Neural crest cell (in vitro differentiated cells): ENCODE data around the gene TTBK1. TPM values are rescaled to one million over a fixed set of nuclear protein-coding genes. Genes with fewer than 3 reads are reported as not detected.

Experiments used
- DNase-seq: peaks from one replicate; pipeline ENCODE4 v3.0.0; 2021; ENCODE audit warnings: low read depth, mixed read lengths, low spot score
- H3K27ac Mint-ChIP-seq: one replicate; pipeline ENCODE4 v1.8.0; 2021; ENCODE audit warnings: mild to moderate bottlenecking, mixed read lengths; ENCODE audit not compliant: unreplicated experiment
- H3K27me3 Mint-ChIP-seq: 2 replicates; pipeline ENCODE4 v1.8.0; 2021; ENCODE audit warnings: low read depth, mild to moderate bottlenecking, mixed read lengths
- H3K36me3 Mint-ChIP-seq: 2 replicates; pipeline ENCODE4 v1.8.0; 2021; ENCODE audit warnings: low read depth, mild to moderate bottlenecking, mixed read lengths
- H3K4me1 Mint-ChIP-seq: 2 replicates; pipeline ENCODE4 v1.8.0; 2021; ENCODE audit warnings: mixed read lengths
- H3K4me3 Mint-ChIP-seq: one replicate; pipeline ENCODE4 v1.8.0; 2021; ENCODE audit warnings: mild to moderate bottlenecking, mixed read lengths
- H3K9me3 Mint-ChIP-seq: 2 replicates; pipeline ENCODE4 v1.8.0; 2021; ENCODE audit warnings: mixed read lengths
- CTCF ChIP-seq: fragments of 200-600 bp; sonication (generic); conservative IDR thresholded peaks from 2 replicates; pipeline ENCODE4 v1.5.0; 2021; ENCODE audit warnings: antibody characterized with exemption, mild to moderate bottlenecking
- total RNA-seq: library from RNA; stranded (reverse); gene quantifications from 2 replicates; pipeline ENCODE4 v1.2.1, GENCODE V29; 2021

Gene TTBK1
- total RNA-seq, 1 donor from 2014 or later, result 5.4 TPM

- Mint-ChIP-seq H3K9me3 (no peaks in the 10 kb centered on the region), H3K4me3 (peak overlapping the region; percentile 59), H3K27ac (no peak overlapping the region), H3K27me3 (peaks cover 33% of the 10 kb centered on the region), H3K36me3 (no peaks in the 10 kb centered on the region), H3K4me1 (peaks cover 12% of the 10 kb centered on the region)
- no peak for DNase-seq
- TF ChIP-seq CTCF, result no peak
These were observed 12.2 kb upstream of the TTBK1 start for GRCh38 chr6:43231053-43231452.

GRCh38 chr6:43231735-43232450 is 11.4 kb upstream of the TTBK1 start:
- no peaks in the 10 kb centered on the region for H3K36me3 Mint-ChIP-seq
- no peaks in the 10 kb centered on the region for H3K9me3 Mint-ChIP-seq
- no peak for TF ChIP-seq CTCF
- H3K4me1 Mint-ChIP-seq, result peaks cover 8% of the 10 kb centered on the region
- H3K27me3 Mint-ChIP-seq, result peaks cover 40% of the 10 kb centered on the region
- H3K4me3 Mint-ChIP-seq, result peak overlapping the region; percentile 59
- H3K27ac Mint-ChIP-seq, result no peak overlapping the region
- no peak for DNase-seq

GRCh38 chr6:43235841-43236240 is 7.4 kb upstream of the TTBK1 start:
- peaks cover 3% of the 10 kb centered on the region for H3K9me3 Mint-ChIP-seq
- TF ChIP-seq CTCF, result no peak

GRCh38 chr6:43239054-43239453 is 4.2 kb upstream of the TTBK1 start:
- no peak for DNase-seq
- Mint-ChIP-seq H3K27ac (no peak overlapping the region), H3K36me3 (peaks cover 4% of the 10 kb centered on the region), H3K27me3 (peaks cover 36% of the 10 kb centered on the region), H3K4me3 (no peak overlapping the region), H3K4me1 (no peaks in the 10 kb centered on the region), H3K9me3 (peaks cover 3% of the 10 kb centered on the region)
- no peak for TF ChIP-seq CTCF

More at GRCh38 chr6:43235841-43236240, 7.4 kb upstream of the TTBK1 start:
- no peak overlapping the region for H3K4me3 Mint-ChIP-seq
- peaks cover 4% of the 10 kb centered on the region for H3K36me3 Mint-ChIP-seq
- H3K27ac Mint-ChIP-seq, result no peak overlapping the region
- no peaks in the 10 kb centered on the region for H3K4me1 Mint-ChIP-seq
- DNase-seq, result no peak
- H3K27me3 Mint-ChIP-seq, result peaks cover 56% of the 10 kb centered on the region

GRCh38 chr6:43240950-43241349 is 2.3 kb upstream of the TTBK1 start:
- no peak for TF ChIP-seq CTCF
- peaks cover 4% of the 10 kb centered on the region for H3K36me3 Mint-ChIP-seq
- H3K9me3 Mint-ChIP-seq, result peaks cover 3% of the 10 kb centered on the region
- H3K4me3 Mint-ChIP-seq, result peak overlapping the region; percentile 0
- peaks cover 26% of the 10 kb centered on the region for H3K27me3 Mint-ChIP-seq
- H3K27ac Mint-ChIP-seq, result no peak overlapping the region
- DNase-seq, result no peak
- no peaks in the 10 kb centered on the region for H3K4me1 Mint-ChIP-seq
